ENCODE measurements around the gene CCHCR1. TPM values are rescaled to one million over a fixed set of nuclear protein-coding genes. Genes with fewer than 3 reads are reported as not detected.
A peak's percentile ranks its signal among the peaks of the same experiment; 100 is the strongest.

Gene CCHCR1
- total and polyA plus RNA-seq, 2 of the 13 experiments (the other 11 are each of a cell fraction or from before 2014, with no cell fraction given), result 14.6 to 28.2 TPM

- TF ChIP-seq KIAA2018 (CRISPR knock-in tag; IDR thresholded peaks at IDR 0.05; ENCODE audit: borderline replicate concordance), result no peak
- TF ChIP-seq ZNF34 (CRISPR knock-in tag; IDR thresholded peaks at IDR 0.05; ENCODE audit: borderline replicate concordance), result no peak
- TF ChIP-seq PHF8 (CRISPR knock-in tag; IDR thresholded peaks at IDR 0.05), result peak; percentile 57
- peak; percentile 62; the same call in 1 of the 2 replicates for TF ChIP-seq ZNF225 (CRISPR knock-in tag; IDR thresholded peaks at IDR 0.05)
- no peak for TF ChIP-seq ZNF660 (CRISPR knock-in tag; IDR thresholded peaks at IDR 0.05; ENCODE audit: borderline replicate concordance, low read depth)
- peak; percentile 84 for TF ChIP-seq GMEB1 (CRISPR knock-in tag; IDR thresholded peaks at IDR 0.05; ENCODE audit: borderline replicate concordance)
- no peak for TF ChIP-seq DPF2 (CRISPR knock-in tag; IDR thresholded peaks at IDR 0.05; ENCODE audit: borderline replicate concordance, low read depth)
- TF ChIP-seq TMF1 (CRISPR knock-in tag; IDR thresholded peaks at IDR 0.05; ENCODE audit: low read depth), result peak; percentile 92
- TF ChIP-seq SAFB2 (CRISPR knock-in tag; IDR thresholded peaks at IDR 0.05; ENCODE audit: borderline replicate concordance, low read depth), result no peak
- TF ChIP-seq JUND (CRISPR knock-in tag; IDR thresholded peaks at IDR 0.05), result no peak
- TF ChIP-seq HDAC1 (CRISPR knock-in tag; IDR thresholded peaks at IDR 0.05), result peak; percentile 99
- peak; percentile 95; the same call in 1 of the 2 replicates for TF ChIP-seq SP4 (CRISPR knock-in tag; IDR thresholded peaks at IDR 0.05)
- no peak for TF ChIP-seq ZNF629 (CRISPR knock-in tag; conservative IDR thresholded peaks at IDR 0.05)
- peak; percentile 15; the same call in 1 of the 2 replicates for TF ChIP-seq FOXO1 (CRISPR knock-in tag; IDR thresholded peaks at IDR 0.05)
- peak in 1 of 2 experiments; percentile 58; a peak in 1 of 4 replicates for TF ChIP-seq POLR2A (IDR thresholded peaks at IDR 0.05; ENCODE audit: insufficient read depth in 1 of 2, low read depth in 2 of 2, low read length in 2 of 2)
- TF ChIP-seq ZNF441 (CRISPR knock-in tag; IDR thresholded peaks at IDR 0.05; ENCODE audit: borderline replicate concordance), result peak; percentile 74; the same call in 1 of the 2 replicates
- no peak for TF ChIP-seq STAG1 (CRISPR knock-in tag; IDR thresholded peaks at IDR 0.05)
- peak; percentile 19; the same call in 1 of the 2 replicates for TF ChIP-seq ZNF431 (CRISPR knock-in tag; IDR thresholded peaks at IDR 0.05; ENCODE audit: borderline replicate concordance, low read depth)
- TF ChIP-seq ISL2 (CRISPR knock-in tag; IDR thresholded peaks at IDR 0.05), result 0 out of 2 replicates have a peak, but pooled peaks have one; percentile 51
- peak; percentile 88 for TF ChIP-seq PHF21A (CRISPR knock-in tag; IDR thresholded peaks at IDR 0.05)
Measured at GRCh38 chr6:31158140-31158862, 699 bp upstream of the CCHCR1 start, which contains the start of gene TCF19 (continued).

Measured in HepG2 (cell line).